ENCODE data around the gene BTBD19. TPM values are rescaled to one million over a fixed set of nuclear protein-coding genes. Genes with fewer than 3 reads are reported as not detected.

The BTBD19 gene
- total and polyA plus RNA-seq, 9 of the 15 experiments (the other 6 are each of a cell fraction or from before 2014, with no cell fraction given) = 0.22 to 2.0 (median 0.95) TPM

DNA sequence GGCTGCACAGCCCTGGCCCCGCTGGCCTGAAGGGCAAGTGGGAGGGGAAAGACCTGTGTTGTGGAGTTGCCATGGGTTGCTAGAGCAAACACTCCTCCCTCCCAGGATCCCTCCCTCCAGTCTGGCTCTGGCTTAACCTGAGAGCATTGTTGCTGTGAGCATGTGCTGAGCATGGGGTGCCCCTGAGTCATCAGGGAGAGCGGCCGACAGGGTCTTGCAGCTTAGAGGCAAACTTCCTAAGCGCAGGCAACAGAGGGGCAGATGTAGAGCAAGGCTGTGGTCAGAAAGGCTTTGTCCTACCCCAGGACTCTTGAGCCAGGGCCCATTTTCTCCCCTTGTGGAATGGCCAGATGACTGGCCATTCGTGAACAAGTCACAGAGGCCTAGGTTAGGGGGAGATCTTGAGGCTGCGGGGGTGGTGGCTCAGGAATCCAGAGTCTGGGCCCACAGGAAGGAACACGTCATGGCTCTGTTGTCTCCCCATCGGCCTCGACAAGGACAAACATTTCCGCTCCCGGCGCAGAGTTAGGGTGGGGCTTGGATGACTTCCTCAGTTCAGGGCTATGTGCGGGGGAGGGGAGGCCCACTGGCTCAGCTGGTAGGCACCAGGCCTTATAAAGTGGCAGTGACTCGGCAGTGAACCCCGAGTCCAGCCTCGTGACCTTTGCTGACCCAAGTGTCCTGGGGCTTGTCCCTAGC is 810 bp upstream of the BTBD19 start (continued):
- TF ChIP-seq FOXJ2 (tag; IDR thresholded peaks at IDR 0.05) = peak; percentile 100
- TF ChIP-seq CEBPB (tag; IDR thresholded peaks at IDR 0.05) = no peak
- no peak for TF ChIP-seq SAFB2 (IDR thresholded peaks at IDR 0.05; ENCODE audit: borderline replicate concordance, low read depth, low read length, severe bottlenecking)
- TF ChIP-seq ZNF124 (CRISPR knock-in tag; IDR thresholded peaks at IDR 0.05) = no peak
- TF ChIP-seq PHB2 (IDR thresholded peaks at IDR 0.05; ENCODE audit: low read depth) = no peak
- TF ChIP-seq YY1 (IDR thresholded peaks at IDR 0.05; ENCODE audit: borderline replicate concordance in 1 of 3, control insufficient read depth in 1 of 3, extremely low read depth in 1 of 3, insufficient read depth in 3 of 3, insufficient read length in 1 of 3, insufficient replicate concordance in 2 of 3, low read depth in 1 of 3, low read length in 2 of 3) = peak in 2 of 3 experiments; percentile 31 to 53
- 0 out of 2 replicates have a peak, but pooled peaks have one; percentile 6 for TF ChIP-seq MIER1 (IDR thresholded peaks at IDR 0.05; ENCODE audit: low read depth)
- TF ChIP-seq C11orf30 (IDR thresholded peaks at IDR 0.05; ENCODE audit: low read depth) = peak; percentile 43
- TF ChIP-seq, protein P1, sequence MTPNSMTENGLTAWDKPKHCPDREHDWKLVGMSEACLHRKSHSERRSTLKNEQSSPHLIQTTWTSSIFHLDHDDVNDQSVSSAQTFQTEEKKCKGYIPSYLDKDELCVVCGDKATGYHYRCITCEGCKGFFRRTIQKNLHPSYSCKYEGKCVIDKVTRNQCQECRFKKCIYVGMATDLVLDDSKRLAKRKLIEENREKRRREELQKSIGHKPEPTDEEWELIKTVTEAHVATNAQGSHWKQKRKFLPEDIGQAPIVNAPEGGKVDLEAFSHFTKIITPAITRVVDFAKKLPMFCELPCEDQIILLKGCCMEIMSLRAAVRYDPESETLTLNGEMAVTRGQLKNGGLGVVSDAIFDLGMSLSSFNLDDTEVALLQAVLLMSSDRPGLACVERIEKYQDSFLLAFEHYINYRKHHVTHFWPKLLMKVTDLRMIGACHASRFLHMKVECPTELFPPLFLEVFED (CRISPR knock-in tag; conservative IDR thresholded peaks at IDR 0.05) = peak; percentile 79
- TF ChIP-seq HNRNPLL (IDR thresholded peaks at IDR 0.05; ENCODE audit: low read depth, low read length, poor library complexity, severe bottlenecking) = peak; percentile 95
- TF ChIP-seq ZNF175 (CRISPR knock-in tag; IDR thresholded peaks at IDR 0.05; ENCODE audit: low read depth) = peak; percentile 94
- peak; percentile 95 for TF ChIP-seq NBN (IDR thresholded peaks at IDR 0.05; ENCODE audit: low read depth)
- TF ChIP-seq, protein P2, sequence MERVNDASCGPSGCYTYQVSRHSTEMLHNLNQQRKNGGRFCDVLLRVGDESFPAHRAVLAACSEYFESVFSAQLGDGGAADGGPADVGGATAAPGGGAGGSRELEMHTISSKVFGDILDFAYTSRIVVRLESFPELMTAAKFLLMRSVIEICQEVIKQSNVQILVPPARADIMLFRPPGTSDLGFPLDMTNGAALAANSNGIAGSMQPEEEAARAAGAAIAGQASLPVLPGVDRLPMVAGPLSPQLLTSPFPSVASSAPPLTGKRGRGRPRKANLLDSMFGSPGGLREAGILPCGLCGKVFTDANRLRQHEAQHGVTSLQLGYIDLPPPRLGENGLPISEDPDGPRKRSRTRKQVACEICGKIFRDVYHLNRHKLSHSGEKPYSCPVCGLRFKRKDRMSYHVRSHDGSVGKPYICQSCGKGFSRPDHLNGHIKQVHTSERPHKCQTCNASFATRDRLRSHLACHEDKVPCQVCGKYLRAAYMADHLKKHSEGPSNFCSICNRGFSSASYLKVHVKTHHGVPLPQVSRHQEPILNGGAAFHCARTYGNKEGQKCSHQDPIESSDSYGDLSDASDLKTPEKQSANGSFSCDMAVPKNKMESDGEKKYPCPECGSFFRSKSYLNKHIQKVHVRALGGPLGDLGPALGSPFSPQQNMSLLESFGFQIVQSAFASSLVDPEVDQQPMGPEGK (CRISPR knock-in tag; IDR thresholded peaks at IDR 0.05; ENCODE audit: borderline replicate concordance) = no peak
- TF ChIP-seq, protein P3, sequence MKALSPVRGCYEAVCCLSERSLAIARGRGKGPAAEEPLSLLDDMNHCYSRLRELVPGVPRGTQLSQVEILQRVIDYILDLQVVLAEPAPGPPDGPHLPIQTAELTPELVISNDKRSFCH (CRISPR knock-in tag; IDR thresholded peaks at IDR 0.05) = no peak
- TF ChIP-seq, protein P3 (tag; IDR thresholded peaks at IDR 0.05) = peak; percentile 95
- TF ChIP-seq, protein P4, sequence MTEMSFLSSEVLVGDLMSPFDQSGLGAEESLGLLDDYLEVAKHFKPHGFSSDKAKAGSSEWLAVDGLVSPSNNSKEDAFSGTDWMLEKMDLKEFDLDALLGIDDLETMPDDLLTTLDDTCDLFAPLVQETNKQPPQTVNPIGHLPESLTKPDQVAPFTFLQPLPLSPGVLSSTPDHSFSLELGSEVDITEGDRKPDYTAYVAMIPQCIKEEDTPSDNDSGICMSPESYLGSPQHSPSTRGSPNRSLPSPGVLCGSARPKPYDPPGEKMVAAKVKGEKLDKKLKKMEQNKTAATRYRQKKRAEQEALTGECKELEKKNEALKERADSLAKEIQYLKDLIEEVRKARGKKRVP (CRISPR knock-in tag; IDR thresholded peaks at IDR 0.05) = peak; percentile 71
- TF ChIP-seq, protein P5, sequence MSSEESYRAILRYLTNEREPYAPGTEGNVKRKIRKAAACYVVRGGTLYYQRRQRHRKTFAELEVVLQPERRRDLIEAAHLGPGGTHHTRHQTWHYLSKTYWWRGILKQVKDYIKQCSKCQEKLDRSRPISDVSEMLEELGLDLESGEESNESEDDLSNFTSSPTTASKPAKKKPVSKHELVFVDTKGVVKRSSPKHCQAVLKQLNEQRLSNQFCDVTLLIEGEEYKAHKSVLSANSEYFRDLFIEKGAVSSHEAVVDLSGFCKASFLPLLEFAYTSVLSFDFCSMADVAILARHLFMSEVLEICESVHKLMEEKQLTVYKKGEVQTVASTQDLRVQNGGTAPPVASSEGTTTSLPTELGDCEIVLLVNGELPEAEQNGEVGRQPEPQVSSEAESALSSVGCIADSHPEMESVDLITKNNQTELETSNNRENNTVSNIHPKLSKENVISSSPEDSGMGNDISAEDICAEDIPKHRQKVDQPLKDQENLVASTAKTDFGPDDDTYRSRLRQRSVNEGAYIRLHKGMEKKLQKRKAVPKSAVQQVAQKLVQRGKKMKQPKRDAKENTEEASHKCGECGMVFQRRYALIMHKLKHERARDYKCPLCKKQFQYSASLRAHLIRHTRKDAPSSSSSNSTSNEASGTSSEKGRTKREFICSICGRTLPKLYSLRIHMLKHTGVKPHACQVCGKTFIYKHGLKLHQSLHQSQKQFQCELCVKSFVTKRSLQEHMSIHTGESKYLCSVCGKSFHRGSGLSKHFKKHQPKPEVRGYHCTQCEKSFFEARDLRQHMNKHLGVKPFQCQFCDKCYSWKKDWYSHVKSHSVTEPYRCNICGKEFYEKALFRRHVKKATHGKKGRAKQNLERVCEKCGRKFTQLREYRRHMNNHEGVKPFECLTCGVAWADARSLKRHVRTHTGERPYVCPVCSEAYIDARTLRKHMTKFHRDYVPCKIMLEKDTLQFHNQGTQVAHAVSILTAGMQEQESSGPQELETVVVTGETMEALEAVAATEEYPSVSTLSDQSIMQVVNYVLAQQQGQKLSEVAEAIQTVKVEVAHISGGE (CRISPR knock-in tag; IDR thresholded peaks at IDR 0.05) = peak in 1 of 3 experiments; percentile 91; a peak in 2 of 6 replicates

Measured in K562 (cell line).